GM12874 (cell line): Measurements from ENCODE around the gene OLFML3.

Experiments used
- TF ChIP-seq, protein P1 (sequence below): IDR thresholded peaks from 2 replicates; pipeline ENCODE4 v1.5.1; 2011; ENCODE audit warnings: low read depth, mild to moderate bottlenecking, control low read depth, low read length, moderate library complexity; ENCODE audit not compliant: insufficient read depth

The OLFML3 gene

GRCh38 chr1:114009393-114009792 is 30.1 kb downstream of the OLFML3 start:
- TF ChIP-seq, protein P1, sequence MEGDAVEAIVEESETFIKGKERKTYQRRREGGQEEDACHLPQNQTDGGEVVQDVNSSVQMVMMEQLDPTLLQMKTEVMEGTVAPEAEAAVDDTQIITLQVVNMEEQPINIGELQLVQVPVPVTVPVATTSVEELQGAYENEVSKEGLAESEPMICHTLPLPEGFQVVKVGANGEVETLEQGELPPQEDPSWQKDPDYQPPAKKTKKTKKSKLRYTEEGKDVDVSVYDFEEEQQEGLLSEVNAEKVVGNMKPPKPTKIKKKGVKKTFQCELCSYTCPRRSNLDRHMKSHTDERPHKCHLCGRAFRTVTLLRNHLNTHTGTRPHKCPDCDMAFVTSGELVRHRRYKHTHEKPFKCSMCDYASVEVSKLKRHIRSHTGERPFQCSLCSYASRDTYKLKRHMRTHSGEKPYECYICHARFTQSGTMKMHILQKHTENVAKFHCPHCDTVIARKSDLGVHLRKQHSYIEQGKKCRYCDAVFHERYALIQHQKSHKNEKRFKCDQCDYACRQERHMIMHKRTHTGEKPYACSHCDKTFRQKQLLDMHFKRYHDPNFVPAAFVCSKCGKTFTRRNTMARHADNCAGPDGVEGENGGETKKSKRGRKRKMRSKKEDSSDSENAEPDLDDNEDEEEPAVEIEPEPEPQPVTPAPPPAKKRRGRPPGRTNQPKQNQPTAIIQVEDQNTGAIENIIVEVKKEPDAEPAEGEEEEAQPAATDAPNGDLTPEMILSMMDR: no peak

DNA sequence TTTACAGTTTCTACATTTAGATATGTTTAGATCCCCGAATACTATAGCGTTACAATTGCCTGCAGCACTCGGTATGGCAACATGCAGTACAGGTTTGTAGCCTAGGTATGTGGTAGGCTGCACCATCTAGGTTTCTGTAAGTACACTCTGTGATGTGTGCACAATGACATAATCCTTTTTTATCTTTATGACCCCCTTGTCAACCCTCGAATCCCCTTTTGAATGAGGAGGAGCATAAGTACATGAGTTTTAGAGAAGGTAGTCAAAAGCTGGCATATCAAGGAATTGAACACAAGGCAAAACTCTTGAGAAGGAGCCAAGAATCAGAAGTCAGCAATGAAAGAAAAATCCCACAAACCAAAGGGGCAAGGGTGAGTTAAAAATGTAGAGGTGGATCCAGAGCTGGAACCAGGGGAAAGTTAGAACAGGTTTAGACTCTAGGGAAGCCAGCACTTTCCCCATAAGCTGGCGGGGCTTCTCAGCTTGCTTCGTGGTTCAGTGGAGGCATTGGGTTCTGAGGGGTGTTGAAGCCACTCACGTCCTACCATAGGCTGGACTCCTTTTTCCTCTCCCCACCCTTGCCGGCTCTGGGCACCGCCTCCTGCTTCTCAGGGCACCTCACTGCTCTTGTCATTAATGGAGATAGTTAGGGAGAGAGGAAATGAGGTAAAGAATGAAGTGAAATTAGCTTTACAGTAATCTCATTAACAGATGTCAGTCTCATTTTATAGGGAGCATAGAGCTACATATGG is 31.3 kb downstream of the OLFML3 start:
- TF ChIP-seq, protein P1: no peak

GRCh38 chr1:114011796-114012195 is 32.5 kb downstream of the OLFML3 start:
- TF ChIP-seq, protein P1: no peak

DNA sequence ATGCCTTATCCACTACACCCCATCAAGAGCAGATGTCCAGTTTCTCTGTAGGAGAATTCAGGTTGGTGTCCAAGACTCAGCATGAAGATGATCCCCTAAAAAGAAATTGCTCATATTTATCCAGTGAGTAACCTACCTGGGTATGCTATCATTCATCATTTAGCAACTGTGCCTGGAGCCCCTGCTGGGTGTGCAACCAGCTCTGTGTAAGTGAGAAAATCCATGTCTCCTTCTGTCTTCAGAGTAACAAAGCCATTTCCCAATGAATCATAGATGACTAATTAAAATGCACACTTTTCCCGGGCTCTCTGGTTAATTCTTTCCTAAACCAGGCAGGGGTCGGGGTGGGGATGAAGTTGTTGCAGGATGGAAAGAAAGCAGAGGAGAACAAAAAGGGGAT is 35.8 kb downstream of the OLFML3 start:
- TF ChIP-seq, protein P1: no peak

DNA sequence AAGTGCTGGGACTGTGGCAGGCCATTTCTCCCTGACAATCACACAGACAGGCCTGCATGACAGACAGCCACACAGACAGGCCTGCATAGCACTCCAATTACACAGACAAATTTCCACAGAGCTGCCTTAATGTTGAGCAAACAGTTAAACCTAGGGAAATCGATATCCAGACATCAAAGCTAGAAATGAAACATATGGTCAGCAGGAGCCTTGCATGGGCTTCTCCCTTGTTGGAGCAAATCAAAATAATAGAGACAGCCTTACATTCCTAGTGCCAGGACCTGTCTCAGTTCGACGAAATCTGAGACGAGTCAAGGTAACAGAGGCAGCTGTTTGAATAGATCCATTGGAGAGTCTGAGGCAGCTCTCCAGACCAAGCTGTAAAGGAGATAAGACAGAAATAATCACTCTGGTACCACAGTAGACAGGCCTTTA is 42.4 kb downstream of the OLFML3 start:
- TF ChIP-seq, protein P1: no peak

DNA sequence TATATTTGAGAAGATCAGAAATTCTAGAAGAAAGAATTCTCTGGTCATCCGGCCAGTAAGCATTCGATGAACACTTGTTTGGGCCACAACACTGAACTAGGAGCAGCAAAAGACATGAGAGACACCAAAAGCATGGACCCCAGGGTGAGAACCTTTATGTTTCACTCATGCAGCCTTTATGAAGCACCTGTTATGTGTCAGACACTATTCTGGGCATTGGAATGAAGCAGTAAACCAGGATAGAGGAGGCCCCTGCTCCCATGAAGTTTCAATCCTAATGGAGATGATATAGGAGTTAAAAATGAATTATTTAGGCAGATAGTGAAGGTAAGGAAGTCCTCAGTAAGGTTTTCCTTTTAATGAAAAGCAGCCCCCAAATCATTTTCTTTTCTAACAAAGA is 43.6 kb downstream of the OLFML3 start:
- TF ChIP-seq, protein P1: no peak

GRCh38 chr1:114023377-114023776 is 44.1 kb downstream of the OLFML3 start:
- TF ChIP-seq, protein P1: no peak
